A673 (cell line): ENCODE measurements around the gene SOWAHB.

Experiments
- CTCF ChIP-seq: fragments of 300-800, 200-600 bp; sonication (generic); conservative IDR thresholded peaks from 2 replicates; pipeline ENCODE4 v1.5.1; 2017; ENCODE audit warnings: low read depth, mild to moderate bottlenecking, antibody characterized with exemption, low read length, moderate library complexity, mixed read lengths
- EZH2 ChIP-seq: fragments of 200-600 bp; sonication (generic); IDR thresholded peaks from 2 replicates; pipeline ENCODE4 v1.6.1; 2017; ENCODE audit warnings: borderline replicate concordance, low read depth, mild to moderate bottlenecking, mixed read lengths, antibody characterized with exemption, low read length; ENCODE audit not compliant: poor library complexity, severe bottlenecking

GRCh38 chr4:76898385-76898692, 395 bp upstream of the SOWAHB start:
- TF ChIP-seq CTCF, result no peak
- no peak for TF ChIP-seq EZH2
